DND-41 (cell line): ENCODE measurements around the gene KPRP.

ENCODE experiments used
- EZH2 ChIP-seq: IDR thresholded peaks from 3 replicates; pipeline ENCODE4 v1.6.1; 2012; ENCODE audit warnings: borderline replicate concordance, low read depth, mild to moderate bottlenecking, moderate library complexity, low read length, inconsistent platforms; ENCODE audit not compliant: severe bottlenecking
- TF ChIP-seq, protein P1 (sequence below): IDR thresholded peaks from 2 replicates; pipeline ENCODE4 v1.5.1; 2012; ENCODE audit warnings: borderline replicate concordance, low read length, moderate library complexity, mild to moderate bottlenecking; ENCODE audit not compliant: poor library complexity, severe bottlenecking; ENCODE audit errors: extremely low read depth

DNA sequence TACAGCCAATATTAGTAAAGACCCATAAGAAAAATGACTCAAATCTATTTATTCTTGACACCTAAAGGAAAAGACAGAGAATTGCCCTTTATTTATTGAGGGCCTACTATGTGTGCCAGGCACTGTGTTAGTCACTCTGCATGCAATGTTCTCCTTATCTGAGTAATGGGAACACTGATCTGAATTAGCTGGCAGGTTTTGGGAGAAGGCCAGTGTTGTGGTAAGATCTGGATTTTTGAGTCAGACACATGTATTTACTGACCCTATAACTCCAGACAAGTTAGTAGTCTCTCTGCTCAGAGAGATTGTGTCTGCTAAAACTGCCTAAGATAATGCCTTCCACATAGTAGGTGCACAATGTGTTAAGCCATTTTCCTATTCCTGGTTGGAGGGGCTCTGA, 32.6 kb upstream of the KPRP start:
- TF ChIP-seq EZH2: no peak
- TF ChIP-seq, protein P1, sequence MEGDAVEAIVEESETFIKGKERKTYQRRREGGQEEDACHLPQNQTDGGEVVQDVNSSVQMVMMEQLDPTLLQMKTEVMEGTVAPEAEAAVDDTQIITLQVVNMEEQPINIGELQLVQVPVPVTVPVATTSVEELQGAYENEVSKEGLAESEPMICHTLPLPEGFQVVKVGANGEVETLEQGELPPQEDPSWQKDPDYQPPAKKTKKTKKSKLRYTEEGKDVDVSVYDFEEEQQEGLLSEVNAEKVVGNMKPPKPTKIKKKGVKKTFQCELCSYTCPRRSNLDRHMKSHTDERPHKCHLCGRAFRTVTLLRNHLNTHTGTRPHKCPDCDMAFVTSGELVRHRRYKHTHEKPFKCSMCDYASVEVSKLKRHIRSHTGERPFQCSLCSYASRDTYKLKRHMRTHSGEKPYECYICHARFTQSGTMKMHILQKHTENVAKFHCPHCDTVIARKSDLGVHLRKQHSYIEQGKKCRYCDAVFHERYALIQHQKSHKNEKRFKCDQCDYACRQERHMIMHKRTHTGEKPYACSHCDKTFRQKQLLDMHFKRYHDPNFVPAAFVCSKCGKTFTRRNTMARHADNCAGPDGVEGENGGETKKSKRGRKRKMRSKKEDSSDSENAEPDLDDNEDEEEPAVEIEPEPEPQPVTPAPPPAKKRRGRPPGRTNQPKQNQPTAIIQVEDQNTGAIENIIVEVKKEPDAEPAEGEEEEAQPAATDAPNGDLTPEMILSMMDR: no peak
